GM19468 (cell line): Measurements from ENCODE around the gene STARD8.
"Not testable (repeated sequence)": the region's sequence is repeated elsewhere in the genome, so short reads cannot be mapped to it uniquely, and the experiment has no call there.

Source experiments
- ATAC-seq: cut with Tn5 transposase; IDR thresholded peaks from one replicate; pipeline ENCODE4 v1.9.1; 2021; ENCODE audit warnings: mild to moderate bottlenecking, moderate library complexity, moderate number of reproducible peaks; ENCODE audit not compliant: unreplicated experiment; ENCODE audit errors: extremely low read depth

The STARD8 gene

DNA sequence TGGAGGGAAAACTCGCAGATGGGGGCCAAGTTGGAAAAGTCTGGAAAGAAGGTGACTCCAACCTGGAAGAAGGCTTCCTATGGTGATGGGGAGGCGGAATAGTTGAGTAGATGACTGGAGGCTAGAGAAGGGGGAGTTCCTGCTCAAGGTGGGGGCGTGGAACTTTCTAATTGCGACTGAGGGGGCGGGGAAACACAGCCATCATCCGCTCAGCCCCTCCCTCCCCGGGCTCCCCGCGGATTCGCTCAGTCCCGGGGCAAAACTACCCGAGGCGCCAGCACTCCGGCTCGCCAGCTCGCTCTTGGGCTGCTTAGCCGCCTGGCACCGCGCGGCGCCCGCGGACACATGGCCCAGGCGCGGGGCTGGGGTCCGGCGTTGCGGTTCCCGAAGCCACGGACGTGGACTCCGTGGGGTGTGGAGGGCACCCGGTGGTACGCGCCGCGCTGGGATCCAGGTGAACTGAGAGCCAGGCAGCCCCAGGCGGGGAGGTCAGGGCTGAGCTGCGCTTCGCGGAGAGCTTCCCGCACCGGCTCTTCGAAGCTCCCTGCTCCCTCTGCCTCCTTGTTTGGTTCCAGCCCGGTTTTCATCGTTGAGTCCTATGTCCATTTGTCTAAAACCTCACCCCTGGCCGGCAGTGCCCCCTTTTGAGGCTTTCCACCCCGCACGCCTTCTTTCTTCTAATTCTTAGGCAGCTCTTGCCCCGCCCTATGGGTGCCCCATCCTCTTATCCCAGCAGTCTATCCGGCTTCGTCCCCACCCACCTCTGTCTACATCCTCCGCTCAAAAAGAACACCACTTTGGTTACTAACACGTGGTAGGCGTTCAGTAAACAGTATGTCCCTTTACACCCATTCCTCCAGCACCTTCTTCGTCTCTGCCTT lies 38.9 kb downstream of the STARD8 start:
- ATAC-seq: no peak

GRCh38 chrX:68688931-68689330 lies 41.5 kb downstream of the STARD8 start:
- not testable (repeated sequence) for ATAC-seq

DNA sequence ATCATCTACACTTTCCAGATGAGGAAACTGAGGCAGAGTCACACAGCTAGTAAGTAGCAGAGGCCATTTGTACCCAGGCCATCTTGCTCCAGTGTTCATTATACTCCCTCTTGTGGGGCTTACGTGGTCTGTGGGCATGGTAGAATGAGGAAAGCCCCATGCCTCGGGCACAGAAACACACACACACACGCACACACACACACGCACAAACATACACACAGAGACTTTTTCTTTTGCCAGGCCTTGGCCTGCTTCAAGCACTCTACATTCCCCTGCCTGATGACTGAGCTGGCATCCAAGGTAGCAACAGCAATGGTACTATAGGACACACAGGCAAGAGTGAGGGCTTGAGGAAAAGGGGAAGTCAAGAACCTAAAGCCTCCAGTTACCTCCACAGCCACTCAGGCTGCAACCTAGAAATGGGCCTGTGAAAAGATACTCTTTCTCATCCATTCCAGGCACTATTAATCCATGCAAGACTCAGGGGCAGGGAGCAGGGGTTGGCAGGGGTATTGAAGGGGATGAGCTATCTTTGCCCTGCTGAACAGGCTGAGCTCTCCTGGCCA lies 43.6 kb downstream of the STARD8 start:
- no peak for ATAC-seq

DNA sequence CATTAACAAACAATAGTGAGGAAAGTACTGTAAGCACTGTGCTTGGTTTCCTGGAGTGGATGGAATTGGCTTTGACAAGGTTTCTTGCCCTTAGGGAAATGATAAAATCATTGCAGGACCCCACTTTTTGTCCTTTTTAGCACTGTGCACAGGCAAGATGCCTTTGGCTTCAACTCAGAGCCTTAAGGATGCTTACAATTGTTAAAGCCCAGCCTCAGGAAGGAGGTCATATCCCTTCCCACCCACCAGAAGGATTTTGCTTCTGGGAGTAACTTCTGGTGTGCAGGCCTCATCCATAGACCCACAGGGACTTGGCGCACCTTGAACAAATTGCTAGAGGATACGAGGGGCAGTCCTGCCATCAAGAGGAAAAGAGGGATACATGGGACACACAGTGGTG lies 44.5 kb downstream of the STARD8 start:
- ATAC-seq: no peak

DNA sequence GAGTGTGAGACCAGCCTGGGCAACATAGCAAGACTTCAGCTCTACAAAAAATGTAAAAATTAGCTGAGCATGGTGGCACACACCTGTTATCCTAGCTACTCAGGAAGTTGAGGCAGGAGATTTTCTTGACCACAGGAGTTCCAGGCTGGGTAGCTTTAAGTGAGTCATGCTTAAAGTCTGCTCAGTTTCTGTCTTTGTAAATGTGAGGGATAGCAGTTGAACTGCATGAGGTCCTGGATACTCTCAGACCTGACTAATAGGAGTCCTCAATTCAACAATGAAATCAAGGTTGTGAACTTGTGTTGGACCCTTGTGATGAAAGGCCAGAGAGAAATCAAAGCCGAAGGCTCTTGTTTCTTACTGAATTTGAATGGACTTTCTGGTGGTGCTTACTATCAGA lies 45.2 kb downstream of the STARD8 start:
- ATAC-seq: no peak

DNA sequence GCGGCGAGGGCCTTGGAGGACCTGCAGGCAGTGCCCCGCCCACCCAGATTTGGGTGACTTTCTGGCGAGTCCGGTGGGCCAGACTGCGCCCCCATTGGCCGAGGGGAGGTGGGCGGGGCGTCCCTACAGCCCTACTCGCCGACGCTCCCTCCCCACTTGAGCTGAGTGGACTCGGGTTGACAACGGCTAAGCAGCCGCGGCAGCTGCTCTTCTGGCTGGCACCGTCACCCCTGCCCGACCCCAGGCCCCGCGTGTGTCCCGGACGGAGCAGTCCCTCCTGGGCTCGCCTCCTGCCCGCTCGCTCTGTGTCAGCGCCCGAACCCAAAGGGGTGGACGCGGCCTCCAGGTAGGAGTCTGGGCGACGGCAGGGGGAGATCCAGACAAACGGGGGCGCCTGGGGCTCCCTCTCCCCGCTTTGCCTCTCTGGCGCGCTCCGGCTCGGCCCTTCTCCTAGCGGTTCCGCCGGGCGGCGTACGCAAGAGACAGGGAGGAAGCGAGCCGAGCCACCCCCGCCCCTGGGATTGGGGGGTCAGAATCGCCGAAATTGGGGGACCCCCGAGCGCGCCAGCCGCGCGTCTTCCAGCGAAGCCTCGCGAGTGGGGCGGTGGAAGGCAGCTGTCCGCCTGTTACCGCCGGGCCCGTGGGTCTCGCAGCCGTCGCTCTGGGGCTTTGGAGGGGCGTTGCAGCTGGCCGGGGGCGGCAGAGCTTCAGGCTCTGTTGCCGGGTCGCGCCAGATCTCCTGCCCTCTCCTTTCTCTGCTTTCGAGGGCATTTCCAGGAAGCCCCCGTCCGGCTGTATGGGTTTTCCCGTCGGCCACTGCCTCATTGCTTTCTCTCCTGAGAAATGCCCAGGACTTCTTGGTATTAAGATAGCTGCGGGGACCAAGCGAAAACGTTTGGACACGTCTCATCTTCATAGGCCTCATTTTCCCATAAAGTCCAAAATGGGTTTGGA lies 46.3 kb downstream of the STARD8 start:
- no peak for ATAC-seq

- ATAC-seq: no peak
These were observed 47.2 kb downstream of the STARD8 start for GRCh38 chrX:68694435-68695205.

- ATAC-seq: no peak
These were observed 47.9 kb downstream of the STARD8 start for GRCh38 chrX:68695206-68695845.

DNA sequence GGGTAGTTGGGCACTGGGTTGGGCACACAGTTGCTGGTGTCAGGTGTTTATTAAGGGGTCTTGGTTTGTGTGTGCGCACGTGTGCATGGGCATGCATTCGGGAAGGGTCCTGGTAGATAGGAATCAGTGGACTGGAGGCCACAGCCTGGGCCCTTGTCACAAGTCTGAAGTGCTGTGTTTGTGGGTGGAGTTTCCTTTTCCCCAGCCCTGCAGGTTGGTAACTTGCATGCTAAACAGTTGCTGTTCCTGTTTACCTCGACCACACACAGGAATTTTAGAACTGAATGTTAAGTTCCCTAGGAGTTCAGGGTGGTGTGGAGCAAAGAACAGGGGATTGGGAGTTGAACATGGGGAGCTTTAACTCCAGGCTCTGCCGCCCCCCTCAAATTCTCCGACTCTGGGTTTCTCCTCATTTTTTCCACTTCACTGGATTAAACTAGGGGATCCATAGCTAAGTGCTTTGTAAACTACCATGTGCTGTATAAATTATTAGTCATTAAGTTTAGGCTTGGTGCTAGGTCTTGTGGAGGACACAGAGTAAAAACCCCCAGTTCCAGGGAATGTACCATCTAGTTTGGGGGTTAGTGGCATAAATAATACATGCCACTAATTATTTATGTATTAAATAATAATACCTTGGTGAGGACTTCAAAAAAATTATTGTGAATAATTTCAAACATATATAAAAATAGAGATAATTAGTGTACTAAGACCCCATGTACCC lies 49.0 kb downstream of the STARD8 start:
- ATAC-seq: no peak

GRCh38 chrX:68697036-68697435 lies 49.6 kb downstream of the STARD8 start:
- no peak for ATAC-seq

GRCh38 chrX:68697465-68698125 lies 50.1 kb downstream of the STARD8 start:
- no peak for ATAC-seq

DNA sequence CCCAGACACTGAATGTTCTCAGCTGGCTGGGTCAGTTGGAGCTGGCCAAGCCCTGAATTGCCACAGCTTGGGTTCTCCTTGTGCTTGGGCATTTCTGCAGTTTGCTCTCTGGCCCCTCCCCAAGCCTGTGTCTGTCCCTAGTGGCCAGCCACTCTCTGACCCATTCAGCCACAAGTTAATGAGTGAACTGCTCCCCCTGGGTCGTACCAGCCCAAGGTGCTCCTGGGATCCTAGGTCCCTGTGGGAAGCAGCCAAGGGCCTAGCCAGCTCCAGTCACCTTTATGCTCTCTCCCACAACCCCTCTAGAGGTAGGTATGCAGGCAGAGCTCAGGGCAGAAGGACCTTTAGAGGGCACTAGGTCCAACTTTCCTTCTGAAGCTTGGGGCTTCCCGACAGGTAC lies 51.5 kb downstream of the STARD8 start:
- ATAC-seq: no peak

DNA sequence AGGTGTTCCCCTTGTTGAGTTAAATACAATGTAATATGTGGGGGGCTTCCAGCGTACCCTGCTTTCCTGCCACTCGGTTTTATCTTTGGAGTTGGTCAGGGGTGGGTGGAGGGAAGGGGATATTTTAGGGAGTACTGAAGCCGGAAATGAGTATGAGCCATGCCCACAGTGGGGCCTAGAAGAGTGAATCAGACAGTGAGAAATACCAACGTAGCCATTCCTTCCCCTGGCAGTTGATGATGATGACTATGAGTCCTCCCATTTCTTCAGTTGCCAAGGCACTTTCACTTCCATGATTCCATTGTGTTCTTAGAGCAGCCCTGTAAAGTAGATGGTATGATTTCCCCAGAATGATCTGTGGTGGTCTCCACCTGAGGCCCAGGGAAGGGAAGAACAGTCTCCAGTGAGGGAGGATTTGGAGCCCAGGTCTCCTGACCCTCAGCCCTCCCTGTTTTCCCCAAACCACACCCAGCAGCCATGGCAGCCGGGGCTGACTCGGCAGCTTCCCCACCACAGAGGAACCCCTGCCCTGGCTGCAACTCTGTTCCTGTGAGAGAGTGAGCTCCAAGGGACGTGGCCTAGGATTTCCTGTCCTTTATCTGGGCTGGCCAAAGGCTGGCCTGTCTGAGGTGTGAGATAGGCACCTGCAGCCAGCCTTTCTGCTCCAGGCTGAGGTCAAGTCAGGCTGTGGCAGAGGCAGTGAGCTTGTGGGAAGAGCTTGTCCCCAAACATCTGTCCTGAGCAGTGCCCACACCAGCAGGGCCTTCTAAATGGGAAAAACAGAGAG lies 52.7 kb downstream of the STARD8 start:
- ATAC-seq: no peak

GRCh38 chrX:68703369-68703768 lies 55.9 kb downstream of the STARD8 start:
- ATAC-seq: no peak

DNA sequence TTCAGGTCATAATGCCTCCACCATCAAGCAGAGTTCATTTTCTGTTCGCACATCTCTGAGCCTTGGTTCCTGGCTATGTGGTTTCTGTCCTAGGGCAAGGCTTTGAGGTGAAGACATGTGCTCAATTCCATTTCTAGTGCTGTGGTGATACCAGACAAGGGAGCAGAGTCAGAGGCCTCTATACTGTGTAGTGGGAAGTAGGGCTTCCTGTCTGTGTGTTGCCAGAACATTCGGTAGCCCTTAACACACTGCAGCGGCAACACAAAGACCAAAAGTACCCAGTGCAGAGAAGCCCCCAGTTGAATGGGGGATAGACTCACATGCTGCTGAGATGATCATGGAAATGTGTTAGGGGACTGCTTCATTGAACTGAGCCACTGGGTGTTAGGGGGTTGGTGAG lies 56.4 kb downstream of the STARD8 start:
- ATAC-seq: no peak

- ATAC-seq: no peak
These were observed 58.5 kb downstream of the STARD8 start for GRCh38 chrX:68705986-68706385.

DNA sequence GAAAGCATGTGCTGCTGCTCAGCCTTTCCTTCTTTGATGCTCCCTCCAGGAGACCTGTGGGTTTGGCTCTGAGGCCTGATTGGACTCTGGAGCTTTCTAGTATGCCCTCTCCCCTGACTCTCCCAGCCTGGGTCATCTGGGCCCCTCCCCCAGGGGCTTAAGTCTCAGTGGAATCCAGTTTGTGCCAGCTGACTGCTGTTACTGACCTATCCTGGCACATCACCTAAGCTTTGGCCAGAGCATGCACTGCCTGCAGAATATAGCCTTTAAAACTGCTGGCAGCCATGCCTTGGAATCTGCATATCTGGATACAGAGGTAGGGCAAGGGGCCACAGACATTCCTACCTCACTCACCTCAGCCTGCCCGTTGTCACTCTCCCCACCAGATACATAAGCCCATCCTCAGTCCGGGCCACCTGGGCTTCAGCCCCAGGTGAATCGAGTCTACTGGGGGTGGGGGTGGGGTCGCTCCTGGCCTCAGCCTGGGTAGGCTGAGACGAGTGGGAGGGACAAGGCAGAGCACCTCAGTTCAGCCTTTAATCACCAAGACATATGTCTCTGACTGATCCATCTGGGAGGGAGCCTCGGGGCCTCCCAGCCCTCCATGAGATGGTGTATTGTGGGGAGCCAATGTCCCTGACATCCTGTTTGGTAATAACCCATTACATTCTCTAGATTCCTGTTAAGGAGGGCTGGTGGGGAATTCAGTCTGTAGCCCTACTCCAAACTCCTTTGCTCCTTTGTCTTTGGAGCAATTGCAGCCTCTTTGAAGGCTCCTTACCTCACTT lies 61.2 kb downstream of the STARD8 start:
- no peak for ATAC-seq
